HK-2 (cell line): ENCODE measurements around the gene LINC00237.

Source experiments
- DNase-seq: peaks from one replicate; pipeline ENCODE4 v3.0.0-alpha.2; 2018; ENCODE audit not compliant: unreplicated experiment

LINC00237 gene

DNA sequence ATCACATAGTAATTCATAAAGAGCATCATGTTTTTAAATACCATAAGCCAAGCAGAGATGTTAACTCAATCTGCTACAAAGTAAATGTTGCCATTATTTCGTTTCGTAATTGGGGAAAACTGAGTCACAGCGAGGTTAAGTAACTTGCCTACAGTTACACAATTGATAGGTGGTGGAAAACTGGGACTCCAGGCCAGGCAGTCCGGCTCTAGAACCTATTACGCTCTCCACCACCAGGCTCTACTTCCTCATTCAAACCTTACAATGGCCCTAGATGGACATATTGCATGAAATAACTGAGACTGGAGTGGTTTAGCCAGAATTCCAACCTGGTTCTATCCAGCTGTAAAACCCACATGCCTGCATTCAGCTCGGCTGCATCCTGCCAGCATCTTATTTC is 58.2 kb downstream of the LINC00237 start:
- no peak for DNase-seq

GRCh38 chr20:21046413-21047070 is 59.6 kb downstream of the LINC00237 start:
- DNase-seq: no peak
